Stomach (tissue), 4 donors: ENCODE results near the gene CLEC18A.

Experiments
- EP300 ChIP-seq: sonication (generic); formaldehyde crosslinking; IDR thresholded peaks from one replicate; pipeline ENCODE4 v1.6.1; 2017; ENCODE audit warnings: antibody characterized with exemption
- POLR2A ChIP-seq, 4 donors: fragments of 450-650 bp; IDR thresholded peaks; one replicate each; pipeline ENCODE4 v1.6.1; 2016; ENCODE audit warnings: antibody characterized with exemption in 4 of 4, control low read depth in 2 of 4, mild to moderate bottlenecking in 1 of 4, moderate library complexity in 1 of 4
- POLR2AphosphoS5 ChIP-seq, 3 donors: sonication (generic); formaldehyde crosslinking; IDR thresholded peaks; one replicate each; pipeline ENCODE4 v1.6.1; 2016; ENCODE audit warnings: antibody characterized with exemption in 3 of 3
- TF ChIP-seq, protein P1 (sequence below), 7 experiments: fragments of 450-650 bp in 4 of 7; fragments of 200-600 bp in 3 of 7; sonication (generic) in 3 of 7; IDR thresholded peaks; one replicate each; pipeline ENCODE4 v1.5.1; 2016 to 2019; ENCODE audit warnings: antibody characterized with exemption in 7 of 7, control low read depth in 2 of 7, mild to moderate bottlenecking in 1 of 7

DNA sequence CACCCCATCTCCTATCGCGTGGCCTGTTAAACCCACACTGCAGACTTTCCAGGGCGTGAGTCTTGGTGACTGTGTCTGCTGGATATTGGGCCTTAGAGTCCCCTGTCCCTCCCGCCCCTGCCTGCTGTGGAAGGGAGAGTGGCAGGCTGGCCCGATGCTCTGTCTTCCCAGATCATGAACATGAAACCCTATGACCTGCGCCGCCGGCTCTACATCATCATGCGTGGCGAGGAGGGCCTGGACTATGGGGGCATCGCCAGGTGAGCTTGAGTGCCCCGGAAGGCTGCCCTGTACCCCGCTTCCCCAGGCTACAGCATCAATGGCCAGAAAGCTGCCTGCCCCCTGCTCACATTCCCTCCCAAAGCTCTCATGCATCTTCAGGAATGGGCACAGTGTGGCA lies 19.5 kb upstream of the CLEC18A start:
- TF ChIP-seq POLR2A (IDR thresholded peaks at IDR 0.05) (no peak), POLR2AphosphoS5 (IDR thresholded peaks at IDR 0.05) (no peak), EP300 (no peak)
- TF ChIP-seq, protein P1, sequence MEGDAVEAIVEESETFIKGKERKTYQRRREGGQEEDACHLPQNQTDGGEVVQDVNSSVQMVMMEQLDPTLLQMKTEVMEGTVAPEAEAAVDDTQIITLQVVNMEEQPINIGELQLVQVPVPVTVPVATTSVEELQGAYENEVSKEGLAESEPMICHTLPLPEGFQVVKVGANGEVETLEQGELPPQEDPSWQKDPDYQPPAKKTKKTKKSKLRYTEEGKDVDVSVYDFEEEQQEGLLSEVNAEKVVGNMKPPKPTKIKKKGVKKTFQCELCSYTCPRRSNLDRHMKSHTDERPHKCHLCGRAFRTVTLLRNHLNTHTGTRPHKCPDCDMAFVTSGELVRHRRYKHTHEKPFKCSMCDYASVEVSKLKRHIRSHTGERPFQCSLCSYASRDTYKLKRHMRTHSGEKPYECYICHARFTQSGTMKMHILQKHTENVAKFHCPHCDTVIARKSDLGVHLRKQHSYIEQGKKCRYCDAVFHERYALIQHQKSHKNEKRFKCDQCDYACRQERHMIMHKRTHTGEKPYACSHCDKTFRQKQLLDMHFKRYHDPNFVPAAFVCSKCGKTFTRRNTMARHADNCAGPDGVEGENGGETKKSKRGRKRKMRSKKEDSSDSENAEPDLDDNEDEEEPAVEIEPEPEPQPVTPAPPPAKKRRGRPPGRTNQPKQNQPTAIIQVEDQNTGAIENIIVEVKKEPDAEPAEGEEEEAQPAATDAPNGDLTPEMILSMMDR (IDR thresholded peaks at IDR 0.05) = no peak
